Sigmoid colon (tissue), 7 donors: ENCODE data around the gene PODNL1. TPM values are rescaled to one million over a fixed set of nuclear protein-coding genes. Genes with fewer than 3 reads are reported as not detected.

ENCODE experiments used
- DNase-seq: peaks from one replicate; pipeline ENCODE4 v3.0.0-alpha.2; 2019
- H3K27ac ChIP-seq, 4 donors: fragments of 200-600 bp; sonication (generic); one replicate each; pipeline ENCODE4 v1.5.1; 2016 to 2019; ENCODE audit warnings: mild to moderate bottlenecking in 1 of 4
- H3K27me3 ChIP-seq, 3 donors: fragments of 200-600 bp; sonication (generic); one replicate each; pipeline ENCODE4 v1.5.1; 2019; ENCODE audit warnings: mild to moderate bottlenecking in 1 of 3
- H3K36me3 ChIP-seq, 4 donors: fragments of 200-600 bp; sonication (generic); one replicate each; pipeline ENCODE4 v1.5.1; 2016 to 2019
- H3K4me1 ChIP-seq, 4 donors: fragments of 200-600 bp; sonication (generic); one replicate each; pipeline ENCODE4 v1.5.1; 2017 to 2019
- H3K4me3 ChIP-seq, 4 donors: fragments of 200-600 bp; sonication (generic); one replicate each; pipeline ENCODE4 v1.5.1; 2017 to 2019; ENCODE audit warnings: mild to moderate bottlenecking in 2 of 4, moderate library complexity in 1 of 4
- H3K9me3 ChIP-seq, 4 donors: fragments of 200-600 bp in 3 of 4; sonication (generic) in 3 of 4; one replicate each; pipeline versions ENCODE4 v1.5.1 to v1.6.1; 2013 to 2019
- EP300 ChIP-seq, 4 donors: sonication (generic); formaldehyde crosslinking; IDR thresholded peaks; one replicate each; pipeline ENCODE4 v1.6.1; 2017; ENCODE audit warnings: antibody characterized with exemption in 4 of 4
- POLR2A ChIP-seq, 2 donors: fragments of 450-650 bp; IDR thresholded peaks; one replicate each; pipeline ENCODE4 v1.6.1; 2016; ENCODE audit warnings: antibody characterized with exemption in 2 of 2, mild to moderate bottlenecking in 2 of 2, moderate library complexity in 2 of 2
- POLR2AphosphoS5 ChIP-seq, 4 donors: sonication (generic); formaldehyde crosslinking; IDR thresholded peaks; one replicate each; pipeline ENCODE4 v1.6.1; 2017; ENCODE audit warnings: antibody characterized with exemption in 4 of 4
- WGBS, 2 donors: extraction: QIAGEN DNeasy Blood & Tissue Kit; methylation state at CpG; one replicate each; pipeline ENCODE4 v1.1.7; 2013; 5-methylcytosine and 5-hydroxymethylcytosine counted together
- intact Hi-C: fragments of 100-400 bp; cut with DNase I; formaldehyde crosslinking; loops from one replicate; pipeline ENCODE4 v1.15.1; 2023
- polyA plus RNA-seq, 3 donors: library from polyadenylated mRNA; stranded (reverse); fragments of 200-250 nt; gene quantifications; one replicate each; pipeline ENCODE4 v1.2.3, GENCODE V29; 2013
- total RNA-seq, 4 donors: library from RNA; depleted of rRNA; stranded (reverse); fragments of >200 nt; gene quantifications; one replicate each; pipeline ENCODE4 v1.1.0, GENCODE V29; 2016
- TF ChIP-seq, protein P1 (sequence below), 4 experiments: fragments of 450-650 bp in 3 of 4; fragments of 200-600 bp in 1 of 4; IDR thresholded peaks; one replicate each; pipeline ENCODE4 v1.5.1; 2016 to 2019; ENCODE audit warnings: antibody characterized with exemption in 4 of 4, mild to moderate bottlenecking in 3 of 4, moderate library complexity in 2 of 4
- donor health status: healthy with polysubstance abuse.
- donor health status: Bipolar disorder and iron deficiency.
- donor health status: healthy.

Gene PODNL1, protein sequence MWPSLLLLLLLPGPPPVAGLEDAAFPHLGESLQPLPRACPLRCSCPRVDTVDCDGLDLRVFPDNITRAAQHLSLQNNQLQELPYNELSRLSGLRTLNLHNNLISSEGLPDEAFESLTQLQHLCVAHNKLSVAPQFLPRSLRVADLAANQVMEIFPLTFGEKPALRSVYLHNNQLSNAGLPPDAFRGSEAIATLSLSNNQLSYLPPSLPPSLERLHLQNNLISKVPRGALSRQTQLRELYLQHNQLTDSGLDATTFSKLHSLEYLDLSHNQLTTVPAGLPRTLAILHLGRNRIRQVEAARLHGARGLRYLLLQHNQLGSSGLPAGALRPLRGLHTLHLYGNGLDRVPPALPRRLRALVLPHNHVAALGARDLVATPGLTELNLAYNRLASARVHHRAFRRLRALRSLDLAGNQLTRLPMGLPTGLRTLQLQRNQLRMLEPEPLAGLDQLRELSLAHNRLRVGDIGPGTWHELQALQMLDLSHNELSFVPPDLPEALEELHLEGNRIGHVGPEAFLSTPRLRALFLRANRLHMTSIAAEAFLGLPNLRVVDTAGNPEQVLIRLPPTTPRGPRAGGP
- total RNA-seq (not detected), polyA plus RNA-seq (1 to 10 TPM; 2.5 to 5.4 (median 2.9) TPM)

DNA sequence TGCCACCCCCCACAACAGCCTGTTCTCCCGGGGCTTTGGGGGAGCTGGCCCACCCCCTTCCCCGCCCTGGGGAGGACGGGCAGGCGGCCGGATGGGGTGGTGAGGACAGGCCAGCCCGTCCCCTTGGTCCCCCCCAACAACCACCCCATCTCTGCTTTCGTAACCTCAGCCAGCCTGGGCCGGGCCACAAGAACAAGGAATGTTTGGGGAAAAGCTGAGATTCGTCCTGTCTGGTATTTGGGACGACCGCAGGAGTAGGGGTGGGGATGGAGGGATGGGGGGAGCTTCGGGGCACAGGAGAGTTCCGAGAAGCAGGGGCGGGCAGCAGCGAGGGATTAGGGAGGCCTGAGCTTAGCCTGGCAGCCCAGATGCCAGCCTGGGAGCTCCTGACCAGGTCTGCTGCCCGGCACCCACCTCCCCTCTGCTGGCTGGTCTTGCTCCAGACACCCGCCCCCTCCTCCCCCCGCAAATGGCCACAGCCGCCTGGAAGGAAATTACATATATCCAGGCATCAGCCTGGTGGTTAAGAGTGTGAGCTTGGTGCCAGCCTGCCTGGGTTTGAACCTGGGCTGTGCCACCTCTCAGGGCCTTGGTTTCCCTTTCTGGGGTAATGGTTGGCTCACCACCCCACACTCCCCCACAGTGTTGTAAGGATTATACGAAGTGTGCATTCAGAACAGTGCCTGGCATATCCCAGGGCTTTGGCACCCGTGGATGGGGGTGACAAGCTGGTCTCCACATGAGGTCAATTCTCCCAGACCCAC, at the start of gene PODNL1:
Gene PODNL1 (minus strand): TSS at position 117 of the 764 bp plus-strand sequence. CDS start 236 bp downstream, outside the sequence.
- H3K27me3 ChIP-seq = peaks cover 6 to 44% (median 26%) of the 10 kb centered on the region in 3 donors
- DNase-seq = no peak

DNA sequence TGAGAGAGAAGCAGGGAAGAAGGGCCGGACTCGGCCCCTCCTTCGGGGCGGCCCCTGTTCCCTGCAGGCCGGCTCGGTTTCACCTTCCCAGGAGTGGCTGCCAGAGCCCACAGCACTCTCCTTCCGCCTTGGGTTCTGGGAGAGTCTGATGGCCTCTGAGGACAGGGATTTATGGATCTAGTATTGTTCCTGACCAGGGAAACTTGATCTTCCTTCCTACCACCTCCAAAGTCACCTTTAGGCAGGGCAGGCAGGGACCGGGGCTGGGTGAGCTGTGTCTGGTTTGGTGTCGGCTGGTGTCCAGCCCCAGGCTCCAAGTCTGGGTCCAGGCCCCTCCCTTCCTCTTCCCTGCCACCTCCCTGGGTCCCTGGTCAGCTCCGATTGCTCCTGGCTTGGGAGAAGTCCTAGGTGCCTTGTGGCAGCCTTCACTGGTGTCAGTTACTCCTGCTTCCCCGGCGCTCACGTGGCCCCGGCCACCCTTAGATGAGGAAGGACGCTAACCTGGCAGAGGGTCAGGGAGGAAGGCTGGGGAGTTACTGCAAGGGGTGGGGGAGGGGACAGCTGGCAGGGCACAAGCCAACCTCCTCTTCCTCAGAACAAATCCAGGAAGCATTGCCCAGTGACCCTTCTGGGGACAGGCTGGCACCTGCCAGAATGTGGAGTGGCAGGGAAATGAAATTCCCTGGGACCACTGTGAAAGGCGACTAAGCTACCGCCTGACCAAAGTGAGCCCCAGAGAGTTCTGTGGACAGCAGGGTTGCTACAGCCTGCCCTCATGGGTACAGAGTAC, 49.1 kb upstream of the PODNL1 start:
- peaks cover 0 to 25% (median 0%) of the 10 kb centered on the region in 4 donors for H3K36me3 ChIP-seq
- intact Hi-C loops = no loop called here
- H3K4me3 ChIP-seq = no peak overlapping the region
- H3K4me1 ChIP-seq = peaks cover 0 to 20% (median 15%) of the 10 kb centered on the region in 4 donors
- H3K27ac ChIP-seq = peak overlapping the region; percentile 67 to 83 (median 72)
- no peak for DNase-seq
- WGBS, 2 donors = 58 to 89% methylated on average over 17 of the region's 17 CpGs
- no peaks in the 10 kb centered on the region for H3K27me3 ChIP-seq
- TF ChIP-seq POLR2AphosphoS5 (IDR thresholded peaks at IDR 0.05) (no peak), EP300 (IDR thresholded peaks at IDR 0.05) (no peak), POLR2A (IDR thresholded peaks at IDR 0.05) (no peak)
- TF ChIP-seq, protein P1, sequence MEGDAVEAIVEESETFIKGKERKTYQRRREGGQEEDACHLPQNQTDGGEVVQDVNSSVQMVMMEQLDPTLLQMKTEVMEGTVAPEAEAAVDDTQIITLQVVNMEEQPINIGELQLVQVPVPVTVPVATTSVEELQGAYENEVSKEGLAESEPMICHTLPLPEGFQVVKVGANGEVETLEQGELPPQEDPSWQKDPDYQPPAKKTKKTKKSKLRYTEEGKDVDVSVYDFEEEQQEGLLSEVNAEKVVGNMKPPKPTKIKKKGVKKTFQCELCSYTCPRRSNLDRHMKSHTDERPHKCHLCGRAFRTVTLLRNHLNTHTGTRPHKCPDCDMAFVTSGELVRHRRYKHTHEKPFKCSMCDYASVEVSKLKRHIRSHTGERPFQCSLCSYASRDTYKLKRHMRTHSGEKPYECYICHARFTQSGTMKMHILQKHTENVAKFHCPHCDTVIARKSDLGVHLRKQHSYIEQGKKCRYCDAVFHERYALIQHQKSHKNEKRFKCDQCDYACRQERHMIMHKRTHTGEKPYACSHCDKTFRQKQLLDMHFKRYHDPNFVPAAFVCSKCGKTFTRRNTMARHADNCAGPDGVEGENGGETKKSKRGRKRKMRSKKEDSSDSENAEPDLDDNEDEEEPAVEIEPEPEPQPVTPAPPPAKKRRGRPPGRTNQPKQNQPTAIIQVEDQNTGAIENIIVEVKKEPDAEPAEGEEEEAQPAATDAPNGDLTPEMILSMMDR (IDR thresholded peaks at IDR 0.05) = no peak
- no peaks in the 10 kb centered on the region for H3K9me3 ChIP-seq

More for the DNA sequence above, at the start of gene PODNL1:
- intact Hi-C loops = no loop called here
- Histone ChIP-seq H3K9me3 (no peaks in the 10 kb centered on the region), H3K4me3 (peak within 1 kb of the TSS in 2 of 4 donors; percentile 22 to 31), H3K36me3 (no peaks in the 10 kb centered on the region), H3K27ac (no peak within 1 kb of the TSS), H3K4me1 (no peaks in the 10 kb centered on the region)
- WGBS, 2 donors = 29 to 50% methylated on average over 21 of the region's 21 CpGs
- no peak for TF ChIP-seq EP300 (IDR thresholded peaks at IDR 0.05)
- no peak for TF ChIP-seq POLR2AphosphoS5 (IDR thresholded peaks at IDR 0.05)
- TF ChIP-seq, protein P1 (IDR thresholded peaks at IDR 0.05) = no peak
- no peak for TF ChIP-seq POLR2A (IDR thresholded peaks at IDR 0.05)

DNA sequence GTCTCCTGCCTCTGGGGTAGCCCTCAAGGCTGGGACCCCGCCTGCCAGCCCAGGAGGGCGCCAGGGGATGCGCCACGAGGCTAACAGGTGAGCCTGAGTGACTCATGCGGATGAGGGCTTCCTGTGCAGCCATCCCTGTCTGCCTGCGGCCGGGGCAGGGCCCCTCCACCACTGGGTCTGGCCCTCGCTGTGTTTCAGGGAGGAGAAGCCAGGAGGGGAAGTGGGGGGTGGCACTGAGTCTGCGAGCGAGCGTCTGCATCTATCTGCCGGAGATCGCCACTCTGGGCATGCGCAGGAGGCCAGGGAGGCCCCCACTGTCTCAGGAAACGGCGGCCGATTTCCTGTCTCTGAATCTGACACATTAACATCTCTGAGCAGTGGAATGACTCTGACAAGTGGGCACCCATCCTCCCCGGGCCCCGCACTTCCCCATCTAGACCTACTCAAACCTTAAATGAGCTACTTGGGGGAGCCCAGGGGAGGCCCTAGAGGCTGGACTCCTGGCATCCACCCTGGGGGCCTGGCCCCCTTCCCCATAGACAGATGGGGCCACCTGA, 48.2 kb upstream of the PODNL1 start:
- peak overlapping the region; percentile 67 to 83 (median 72) for H3K27ac ChIP-seq
- intact Hi-C loops = no loop called here
- H3K4me1 ChIP-seq = peaks cover 0 to 20% (median 15%) of the 10 kb centered on the region in 4 donors
- H3K27me3 ChIP-seq = no peaks in the 10 kb centered on the region
- H3K9me3 ChIP-seq = no peaks in the 10 kb centered on the region
- peaks cover 0 to 25% (median 0%) of the 10 kb centered on the region in 4 donors for H3K36me3 ChIP-seq
- peak; percentile 93 for DNase-seq
- 32 to 67% methylated on average over 19 of the region's 19 CpGs for whole genome bisulfite sequencing, 2 donors
- peak overlapping the region in 2 of 4 donors; percentile 15 to 23 for H3K4me3 ChIP-seq
- TF ChIP-seq POLR2AphosphoS5 (IDR thresholded peaks at IDR 0.05) (peak in 1 of 4 donors; percentile 14), EP300 (IDR thresholded peaks at IDR 0.05) (no peak)

DNA sequence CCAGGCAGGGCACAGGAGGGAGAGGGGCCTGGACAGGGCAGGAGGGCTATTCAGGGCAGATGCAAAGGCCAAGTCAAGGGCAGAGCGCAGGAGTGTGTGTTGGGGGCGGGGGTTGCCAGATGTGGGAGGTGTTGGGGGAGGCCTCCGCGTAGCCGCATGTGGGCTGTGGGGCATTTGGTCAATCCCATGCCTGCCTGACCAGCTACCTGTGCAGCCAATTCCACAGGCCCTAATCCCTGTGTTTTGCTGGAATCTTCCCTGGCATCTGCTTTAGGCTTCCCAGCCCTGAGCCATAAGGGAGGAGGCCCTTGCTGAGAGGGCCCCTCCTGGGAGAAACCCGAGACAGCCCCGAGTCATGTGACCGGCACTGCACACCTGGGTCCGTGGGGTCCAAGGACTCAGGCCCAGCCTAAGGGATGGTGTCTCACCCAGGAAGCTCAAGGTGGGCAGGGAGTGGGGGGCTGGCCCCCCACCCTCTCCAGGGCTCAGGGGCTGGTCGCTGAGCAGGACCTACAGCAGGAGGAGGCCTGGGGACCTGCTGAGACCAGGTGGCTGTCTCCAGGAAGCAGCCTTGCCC, 47.6 kb upstream of the PODNL1 start:
- Histone ChIP-seq H3K27me3 (no peaks in the 10 kb centered on the region), H3K9me3 (no peaks in the 10 kb centered on the region), H3K36me3 (peaks cover 0 to 20% (median 0%) of the 10 kb centered on the region in 4 donors), H3K27ac (peak overlapping the region; percentile 8 to 83 (median 72)), H3K4me3 (peak overlapping the region in 1 of 4 donors; percentile 23), H3K4me1 (peaks cover 0 to 20% (median 15%) of the 10 kb centered on the region in 4 donors)
- 66 to 84% methylated on average over 10 of the region's 10 CpGs for WGBS, 2 donors
- TF ChIP-seq EP300 (IDR thresholded peaks at IDR 0.05) = no peak
- TF ChIP-seq POLR2AphosphoS5 (IDR thresholded peaks at IDR 0.05) = no peak
- TF ChIP-seq POLR2A (IDR thresholded peaks at IDR 0.05) = no peak
- TF ChIP-seq, protein P1 (IDR thresholded peaks at IDR 0.05) = no peak
- intact Hi-C loops = no loop called here
- DNase-seq = no peak
